ENCODE measurements around the gene THAP10.

The THAP10 gene

GRCh38 chr15:70880781-70881180 is 11.5 kb downstream of the THAP10 start:
- no peak overlapping the region for H3K4me2 ChIP-seq (ENCODE audit: low read length)
- H3K9me2 ChIP-seq (replicated peaks; ENCODE audit: control insufficient read depth, low read length), result no peaks in the 10 kb centered on the region
- H4K20me1 ChIP-seq (ENCODE audit: control insufficient read depth, insufficient read depth, low read depth, low read length), result no peaks in the 10 kb centered on the region
- no peak overlapping the region for H3K27ac ChIP-seq (ENCODE audit: low read depth, low read length)
- no peaks in the 10 kb centered on the region for H3K79me2 ChIP-seq (ENCODE audit: control insufficient read depth, low read length)
- TF ChIP-seq CTCF (IDR thresholded peaks at IDR 0.05; ENCODE audit: low read depth, low read length, poor library complexity, severe bottlenecking), result no peak
- TF ChIP-seq EZH2phosphoT487 (IDR thresholded peaks at IDR 0.05; ENCODE audit: borderline replicate concordance, low read length), result no peak
- no peaks in the 10 kb centered on the region for H3K9me3 ChIP-seq (ENCODE audit: control insufficient read depth, insufficient read depth, low read length)
- H3K4me3 ChIP-seq (ENCODE audit: low read length), result no peak overlapping the region
- H3K36me3 ChIP-seq (ENCODE audit: control insufficient read depth, low read length), result no peaks in the 10 kb centered on the region
- H3F3A ChIP-seq (ENCODE audit: control insufficient read depth, insufficient read depth), result no peaks in the 10 kb centered on the region
- H3K27me3 ChIP-seq (ENCODE audit: control insufficient read depth, low read length), result peaks cover 3% of the 10 kb centered on the region; the same call in 1 of the 2 replicates
- no peaks in the 10 kb centered on the region for H3K4me1 ChIP-seq (ENCODE audit: control insufficient read depth, low read length)

- no peak overlapping the region for H3K4me2 ChIP-seq (ENCODE audit: low read length)
- no peak overlapping the region for H3K4me3 ChIP-seq (ENCODE audit: low read length)
- peaks cover 8% of the 10 kb centered on the region; the same call in 1 of the 2 replicates for H3K27me3 ChIP-seq (ENCODE audit: control insufficient read depth, low read length)
- no peaks in the 10 kb centered on the region for H3K9me3 ChIP-seq (ENCODE audit: control insufficient read depth, insufficient read depth, low read length)
- H3K9me2 ChIP-seq (replicated peaks; ENCODE audit: control insufficient read depth, low read length), result no peaks in the 10 kb centered on the region
- H3K4me1 ChIP-seq (ENCODE audit: control insufficient read depth, low read length), result no peaks in the 10 kb centered on the region
- TF ChIP-seq EZH2phosphoT487 (IDR thresholded peaks at IDR 0.05; ENCODE audit: borderline replicate concordance, low read length) (no peak), CTCF (IDR thresholded peaks at IDR 0.05; ENCODE audit: low read depth, low read length, poor library complexity, severe bottlenecking) (no peak)
- H3K27ac ChIP-seq (ENCODE audit: low read depth, low read length), result no peak overlapping the region
- H4K20me1 ChIP-seq (ENCODE audit: control insufficient read depth, insufficient read depth, low read depth, low read length), result no peaks in the 10 kb centered on the region
- H3K79me2 ChIP-seq (ENCODE audit: control insufficient read depth, low read length), result no peaks in the 10 kb centered on the region
- no peaks in the 10 kb centered on the region for H3F3A ChIP-seq (ENCODE audit: control insufficient read depth, insufficient read depth)
- H3K36me3 ChIP-seq (ENCODE audit: control insufficient read depth, low read length), result no peaks in the 10 kb centered on the region
These were observed 12.8 kb downstream of the THAP10 start for GRCh38 chr15:70879401-70879800.

GRCh38 chr15:70876683-70877082 is 15.6 kb downstream of the THAP10 start:
- TF ChIP-seq CTCF (IDR thresholded peaks at IDR 0.05; ENCODE audit: low read depth, low read length, poor library complexity, severe bottlenecking), result no peak
- TF ChIP-seq EZH2phosphoT487 (IDR thresholded peaks at IDR 0.05; ENCODE audit: borderline replicate concordance, low read length), result no peak
- H3F3A ChIP-seq (ENCODE audit: control insufficient read depth, insufficient read depth), result no peaks in the 10 kb centered on the region
- no peaks in the 10 kb centered on the region for H3K79me2 ChIP-seq (ENCODE audit: control insufficient read depth, low read length)
- H3K4me1 ChIP-seq (ENCODE audit: control insufficient read depth, low read length), result no peaks in the 10 kb centered on the region
- no peaks in the 10 kb centered on the region for H4K20me1 ChIP-seq (ENCODE audit: control insufficient read depth, insufficient read depth, low read depth, low read length)
- H3K27ac ChIP-seq (ENCODE audit: low read depth, low read length), result no peak overlapping the region
- no peaks in the 10 kb centered on the region; the same call in 1 of the 2 replicates for H3K9me3 ChIP-seq (ENCODE audit: control insufficient read depth, insufficient read depth, low read length)
- H3K4me2 ChIP-seq (ENCODE audit: low read length), result no peak overlapping the region
- no peaks in the 10 kb centered on the region for H3K9me2 ChIP-seq (replicated peaks; ENCODE audit: control insufficient read depth, low read length)
- no peaks in the 10 kb centered on the region for H3K36me3 ChIP-seq (ENCODE audit: control insufficient read depth, low read length)
- H3K27me3 ChIP-seq (ENCODE audit: control insufficient read depth, low read length), result peaks cover 8% of the 10 kb centered on the region; the same call in 1 of the 2 replicates
- no peak overlapping the region for H3K4me3 ChIP-seq (ENCODE audit: low read length)

Data from DOHH2 (cell line).